HG02623 (cell line): ENCODE data around the gene TSR2.
"Not testable (repeated sequence)": the region's sequence is repeated elsewhere in the genome, so short reads cannot be mapped to it uniquely, and the experiment has no call there.

ENCODE experiments used
- ATAC-seq: cut with Tn5 transposase; IDR thresholded peaks from one replicate; pipeline ENCODE4 v1.9.1; 2021; ENCODE audit warnings: moderate library complexity; ENCODE audit not compliant: unreplicated experiment

Gene TSR2

GRCh38 chrX:54470054-54470760 lies 30.0 kb downstream of the TSR2 start:
- no peak for ATAC-seq

- ATAC-seq, result no peak
Measured at GRCh38 chrX:54473993-54474859, 34.0 kb downstream of the TSR2 start.

GRCh38 chrX:54479136-54480111 lies 39.2 kb downstream of the TSR2 start:
- no peak for ATAC-seq

GRCh38 chrX:54482839-54483593 lies 42.8 kb downstream of the TSR2 start:
- ATAC-seq, result no peak

- ATAC-seq, result no peak
Measured at GRCh38 chrX:54483946-54484345, 43.7 kb downstream of the TSR2 start.

GRCh38 chrX:54484666-54485065 lies 44.5 kb downstream of the TSR2 start:
- ATAC-seq, result no peak

GRCh38 chrX:54489819-54490218 lies 49.6 kb downstream of the TSR2 start:
- not testable (repeated sequence) for ATAC-seq

GRCh38 chrX:54492340-54492739 lies 52.1 kb downstream of the TSR2 start:
- ATAC-seq, result no peak

GRCh38 chrX:54494166-54494988 lies 54.2 kb downstream of the TSR2 start:
- ATAC-seq, result no peak
